AG20443 (cell line): ENCODE results near the gene OR3A3.
"Not testable (repeated sequence)": the region's sequence is repeated elsewhere in the genome, so short reads cannot be mapped to it uniquely, and the experiment has no call there.

ENCODE experiments used
- DNase-seq: peaks from one replicate; pipeline ENCODE4 v3.0.0; 2012; ENCODE audit warnings: low spot score, mixed read lengths

Gene OR3A3

GRCh38 chr17:3411070-3411469, at the start of gene OR3A3:
Gene OR3A3 (plus strand): TSS chr17:3411370.
- DNase-seq = no peak

GRCh38 chr17:3371167-3371566, 40.0 kb upstream of the OR3A3 start:
- DNase-seq = not testable (repeated sequence)

DNA sequence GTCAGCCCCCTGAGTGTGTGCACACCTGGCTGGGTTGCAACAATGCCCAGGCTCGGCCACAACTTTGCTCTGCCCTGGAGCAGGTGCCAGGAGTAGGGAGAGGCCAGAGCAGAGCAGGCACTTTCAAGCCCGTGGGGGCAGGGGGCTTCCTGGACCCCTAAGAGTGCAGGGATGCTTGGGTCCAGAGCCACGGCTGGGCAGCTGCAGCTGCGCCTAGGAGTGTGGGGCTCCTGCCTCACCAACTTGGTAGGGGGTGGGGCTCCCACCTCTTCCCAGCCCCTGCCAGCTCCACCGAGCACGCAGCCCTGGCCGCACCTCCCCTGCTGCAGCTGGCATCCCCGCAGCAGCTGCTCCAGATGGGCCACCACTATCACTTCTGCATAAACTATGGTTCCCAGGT, 32.8 kb upstream of the OR3A3 start:
- DNase-seq = no peak

GRCh38 chr17:3381957-3382356, 29.2 kb upstream of the OR3A3 start:
- no peak for DNase-seq

GRCh38 chr17:3385869-3386816, 25.0 kb upstream of the OR3A3 start, which contains the start of gene OR3A2:
Gene OR3A2 (minus strand): TSS chr17:3386308.
- no peak for DNase-seq

DNA sequence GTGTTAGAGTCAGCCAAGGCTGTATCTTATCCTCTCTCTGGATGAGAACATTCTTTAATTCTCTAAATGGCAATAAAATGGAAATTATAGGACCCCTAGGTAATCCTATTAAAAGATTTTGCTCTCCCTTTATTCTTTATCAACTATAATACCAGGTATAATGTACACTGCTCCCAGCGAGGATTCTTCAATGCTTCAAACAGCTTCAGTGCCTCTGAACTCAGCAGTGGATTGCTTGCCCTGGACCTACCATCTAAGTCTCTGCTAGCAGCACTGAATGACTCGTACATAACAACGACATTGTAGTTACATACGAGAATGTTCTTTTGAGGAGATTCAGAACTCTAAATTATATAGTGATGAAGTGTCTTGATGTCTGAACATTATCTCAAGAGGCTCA, 21.4 kb upstream of the OR3A3 start:
- no peak for DNase-seq

GRCh38 chr17:3397801-3398200, 13.4 kb upstream of the OR3A3 start:
- DNase-seq = not testable (repeated sequence)

GRCh38 chr17:3398310-3398709, 12.9 kb upstream of the OR3A3 start, which contains the start of gene OR1E1:
Gene OR1E1 (minus strand): TSS chr17:3398410. CDS start chr17:3398410, 0 bp downstream.
- DNase-seq = no peak

GRCh38 chr17:3400055-3400454, 11.1 kb upstream of the OR3A3 start:
- no peak for DNase-seq

- DNase-seq = no peak
These were observed 9.4 kb upstream of the OR3A3 start for GRCh38 chr17:3401786-3402185.

DNA sequence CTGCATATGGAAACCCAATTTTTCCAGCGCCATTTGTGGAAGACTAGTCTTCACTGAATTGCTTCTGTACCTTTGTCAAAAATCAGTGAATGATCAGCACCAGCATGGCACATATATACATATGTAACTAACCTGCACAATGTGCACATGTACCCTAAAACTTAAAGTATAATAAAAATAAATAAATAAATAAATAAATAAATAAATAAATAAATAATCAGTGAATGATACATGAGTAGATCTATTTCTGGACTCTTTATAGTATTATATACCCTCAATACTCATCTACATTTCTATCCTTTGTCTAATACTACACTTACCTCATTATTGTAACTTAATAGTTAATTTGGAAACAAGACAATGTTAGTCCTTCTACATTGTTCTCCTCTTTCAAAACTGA, 7.3 kb upstream of the OR3A3 start:
- DNase-seq = not testable (repeated sequence)

DNA sequence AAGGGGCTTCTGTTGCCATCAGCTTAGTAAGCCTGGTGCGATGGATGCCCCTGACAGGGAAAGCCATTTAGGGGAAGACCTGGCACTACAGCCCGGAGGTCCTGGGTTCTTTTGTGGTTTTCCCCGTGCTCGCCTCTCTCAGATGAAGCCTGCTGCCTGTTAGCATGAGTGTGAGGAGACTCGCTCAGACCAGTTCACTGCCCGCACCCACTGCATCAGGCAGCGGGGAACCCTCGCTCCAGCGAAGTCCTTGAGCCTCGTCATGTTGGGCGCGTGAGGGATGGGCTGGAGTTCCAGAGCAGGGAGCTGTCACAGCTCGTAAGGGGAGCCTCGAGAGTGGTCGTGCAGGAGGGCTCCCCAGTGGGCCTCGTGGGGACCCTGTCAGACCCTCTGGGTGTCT, 1.0 kb downstream of the OR3A3 start:
- not testable (repeated sequence) for DNase-seq

GRCh38 chr17:3415610-3416009, 4.4 kb downstream of the OR3A3 start:
- no peak for DNase-seq

GRCh38 chr17:3418222-3418621, 7.1 kb downstream of the OR3A3 start:
- no peak for DNase-seq

DNA sequence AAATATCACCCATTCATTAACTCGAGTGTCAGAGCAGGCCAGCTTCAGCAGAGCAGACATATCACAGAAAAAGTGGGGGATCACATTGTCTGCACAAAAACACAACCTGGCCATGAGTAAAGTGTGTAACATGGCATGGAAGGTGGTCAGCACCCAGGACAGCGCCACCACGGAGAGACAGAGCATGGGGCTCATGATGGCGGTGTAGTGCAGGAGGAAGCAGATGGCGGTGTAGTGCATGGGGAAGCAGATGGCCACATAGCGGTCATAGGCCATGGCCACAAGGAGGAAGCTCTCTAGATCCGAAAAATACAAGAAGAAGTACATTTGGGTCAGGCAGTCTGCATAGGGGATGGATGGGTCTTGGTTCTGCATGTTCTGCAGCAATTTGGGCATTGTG, 22.0 kb downstream of the OR3A3 start:
- not testable (repeated sequence) for DNase-seq

- no peak for DNase-seq
These were observed 22.6 kb downstream of the OR3A3 start, which contains the start of gene OR1E2 for GRCh38 chr17:3433741-3434140. Gene OR1E2 (minus strand): TSS chr17:3433841. CDS start chr17:3433841, 0 bp downstream.

GRCh38 chr17:3438368-3438767, 27.2 kb downstream of the OR3A3 start:
- no peak for DNase-seq

DNA sequence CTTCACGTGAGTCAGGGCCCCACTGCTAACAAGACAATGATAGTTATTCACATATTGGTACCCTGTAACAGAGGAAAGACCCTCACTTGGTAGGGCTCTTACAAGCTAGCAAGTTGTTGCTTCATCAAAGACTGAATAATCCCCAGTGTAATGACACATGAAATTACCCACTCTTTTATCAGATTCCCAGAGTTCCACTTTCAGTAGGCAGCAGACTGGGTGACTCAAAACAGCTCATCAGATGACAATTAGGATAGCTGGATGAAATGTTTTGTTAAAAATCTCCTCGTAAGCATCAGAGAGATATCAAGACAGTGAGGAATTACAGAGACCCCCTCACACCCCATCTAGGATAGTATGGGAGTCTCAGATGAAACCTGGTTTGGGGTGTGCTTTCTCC, 29.3 kb downstream of the OR3A3 start:
- no peak for DNase-seq

GRCh38 chr17:3447625-3448024, 36.5 kb downstream of the OR3A3 start:
- no peak for DNase-seq

DNA sequence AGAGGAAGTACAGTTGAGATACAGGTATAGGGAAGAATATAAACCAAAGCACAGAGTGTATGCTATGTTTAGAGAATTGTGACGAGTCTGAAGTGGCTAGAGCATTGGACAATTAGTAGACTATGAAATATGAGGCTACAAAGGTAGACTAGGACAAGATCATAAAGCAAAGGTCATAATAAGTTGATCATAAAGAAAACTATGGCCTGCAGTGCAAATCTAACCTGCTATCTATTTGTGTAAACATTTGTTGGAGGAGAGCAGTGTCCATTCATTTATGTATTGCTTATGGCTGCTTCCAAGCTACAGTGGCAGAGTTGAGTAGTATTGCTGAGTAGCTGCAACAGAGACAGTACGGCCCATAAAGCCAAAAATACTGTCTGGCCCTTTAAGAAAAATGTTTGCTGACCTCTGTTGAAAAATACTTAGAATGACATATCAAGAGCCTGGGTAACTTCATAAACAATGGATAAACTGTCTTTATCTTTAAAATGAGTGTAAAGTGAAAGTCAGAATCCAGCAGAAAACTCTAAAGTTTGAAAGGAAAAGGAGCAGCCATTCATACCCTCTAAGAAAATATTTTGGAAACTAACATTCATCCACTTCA, 37.0 kb downstream of the OR3A3 start:
- DNase-seq = no peak

- DNase-seq = not testable (repeated sequence)
These were observed 55.2 kb downstream of the OR3A3 start for GRCh38 chr17:3466355-3466754.

DNA sequence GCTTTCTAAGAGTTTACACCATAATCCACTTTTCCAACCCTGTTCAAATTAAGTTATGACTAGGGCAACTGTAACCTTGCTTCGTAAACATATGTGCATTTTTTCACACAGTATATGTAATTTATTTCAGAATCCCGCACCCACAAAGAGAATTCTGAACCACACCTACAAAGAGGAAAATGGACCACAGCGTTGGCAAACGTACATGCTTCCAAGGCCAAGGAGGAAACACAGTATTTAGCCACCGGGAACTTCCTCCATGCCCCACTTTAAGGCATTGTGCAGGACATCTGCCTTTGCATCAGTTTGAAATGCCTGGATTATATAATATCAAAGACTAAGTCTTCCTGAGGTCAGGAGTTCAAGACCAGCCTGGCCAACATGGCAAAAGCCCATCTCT, 58.4 kb downstream of the OR3A3 start:
- no peak for DNase-seq

DNA sequence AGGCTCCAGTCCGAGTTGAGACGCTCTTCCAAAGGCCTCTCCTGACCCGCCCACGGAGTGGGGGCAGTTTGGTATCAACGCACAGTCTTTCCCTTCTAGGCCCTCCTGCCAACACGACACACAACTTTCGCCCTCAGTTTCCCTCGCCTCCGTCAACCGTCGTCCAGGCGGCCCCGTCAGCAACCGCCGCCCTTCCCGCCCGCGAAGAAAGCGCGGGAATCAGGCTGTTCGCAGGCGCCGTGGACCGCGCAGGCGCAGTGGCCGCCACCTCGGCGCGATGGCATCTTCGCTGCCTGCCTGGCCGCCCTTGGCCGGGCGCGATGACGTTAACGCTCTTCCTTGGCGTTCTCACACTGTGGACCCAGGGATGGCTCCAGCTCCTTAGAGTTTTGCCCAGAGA, 60.4 kb downstream of the OR3A3 start, which contains the start of gene SPATA22:
Gene SPATA22 (minus strand): TSS at position 221 of the 400 bp plus-strand sequence. CDS start 2,494 bp downstream, outside the sequence.
- DNase-seq = no peak
